Loucy (cell line): ENCODE data around the gene IL20.

ENCODE experiments used
- H2AFZ ChIP-seq: fragments of 200-600 bp; sonication (generic); 2 replicates; pipeline ENCODE4 v1.6.0; 2016; ENCODE audit warnings: antibody characterized with exemption, mild to moderate bottlenecking, low read length, moderate library complexity
- H3F3A ChIP-seq: fragments of 200-600 bp; 2 replicates; pipeline ENCODE4 v1.6.0; 2016; ENCODE audit warnings: antibody characterized with exemption, low read depth, mild to moderate bottlenecking
- H3K27me3 ChIP-seq: fragments of 200-600 bp; sonication (generic); 2 replicates; pipeline ENCODE4 v1.6.1; 2014; ENCODE audit warnings: low read length, mild to moderate bottlenecking; ENCODE audit not compliant: insufficient read depth, poor library complexity, severe bottlenecking
- H3K36me3 ChIP-seq: fragments of 200-600 bp; sonication (generic); 2 replicates; pipeline ENCODE4 v1.6.1; 2016; ENCODE audit warnings: low read length; ENCODE audit not compliant: insufficient read depth
- H3K4me1 ChIP-seq: fragments of 200-600 bp; sonication (generic); 2 replicates; pipeline ENCODE4 v1.5.1; 2014; ENCODE audit warnings: low read length, mild to moderate bottlenecking; ENCODE audit not compliant: insufficient read depth, poor library complexity, severe bottlenecking
- H3K4me2 ChIP-seq: fragments of 200-600 bp; sonication (generic); 2 replicates; pipeline ENCODE4 v1.6.0; 2014; ENCODE audit warnings: antibody characterized with exemption, low read length, low read depth, mild to moderate bottlenecking; ENCODE audit not compliant: poor library complexity, severe bottlenecking
- H3K4me3 ChIP-seq: fragments of 200-600 bp; sonication (generic); 2 replicates; pipeline ENCODE4 v1.5.1; 2014; ENCODE audit warnings: low read length, mild to moderate bottlenecking, mixed read lengths; ENCODE audit not compliant: poor library complexity, severe bottlenecking
- H3K79me2 ChIP-seq: fragments of 200-600 bp; sonication (generic); 2 replicates; pipeline ENCODE4 v1.6.1; 2014; ENCODE audit warnings: low read length; ENCODE audit not compliant: insufficient read depth
- H3K9ac ChIP-seq: fragments of 200-600 bp; sonication (generic); 2 replicates; pipeline ENCODE4 v1.6.0; 2014; ENCODE audit warnings: mild to moderate bottlenecking, low read depth, low read length, moderate library complexity; ENCODE audit not compliant: poor library complexity, severe bottlenecking
- H3K9me2 ChIP-seq: fragments of 200-600 bp; sonication (generic); replicated peaks from 2 replicates; pipeline ENCODE4 v1.6.1; 2016; ENCODE audit warnings: low read depth, low read length, mixed read lengths
- H3K9me3 ChIP-seq: fragments of 200-600 bp; sonication (generic); 2 replicates; pipeline ENCODE4 v1.6.1; 2014; ENCODE audit warnings: mild to moderate bottlenecking, antibody characterized with exemption, low read length, low read depth; ENCODE audit not compliant: insufficient read depth
- H4K20me1 ChIP-seq: fragments of 200-600 bp; sonication (generic); 2 replicates; pipeline ENCODE4 v1.6.0; 2014; ENCODE audit warnings: antibody characterized with exemption, low read length, mild to moderate bottlenecking; ENCODE audit not compliant: insufficient read depth, poor library complexity, severe bottlenecking
- CTCF ChIP-seq: fragments of 200-600 bp; sonication (generic); conservative IDR thresholded peaks from 2 replicates; pipeline ENCODE4 v1.5.1; 2014; ENCODE audit warnings: mild to moderate bottlenecking, antibody characterized with exemption, low read length
- EZH2phosphoT487 ChIP-seq: fragments of 200-600 bp; IDR thresholded peaks from 2 replicates; pipeline ENCODE4 v1.6.1; 2018; ENCODE audit warnings: antibody characterized with exemption, mild to moderate bottlenecking, moderate library complexity, borderline replicate concordance

The IL20 gene

GRCh38 chr1:206866062-206866461 lies 639 bp downstream of the IL20 start:
- no peaks in the 10 kb centered on the region for H3K4me1 ChIP-seq
- H3K4me2 ChIP-seq, result no peak overlapping the region
- no peaks in the 10 kb centered on the region for H4K20me1 ChIP-seq
- no peaks in the 10 kb centered on the region for H3K9me3 ChIP-seq
- H3K36me3 ChIP-seq, result no peaks in the 10 kb centered on the region
- no peak overlapping the region for H3K9ac ChIP-seq
- no peaks in the 10 kb centered on the region for H3K79me2 ChIP-seq
- H3K9me2 ChIP-seq, result no peaks in the 10 kb centered on the region
- H3F3A ChIP-seq, result no peaks in the 10 kb centered on the region
- TF ChIP-seq CTCF (no peak), EZH2phosphoT487 (no peak)
- H3K4me3 ChIP-seq, result no peak overlapping the region
- H2AFZ ChIP-seq, result no peak overlapping the region
- H3K27me3 ChIP-seq, result no peaks in the 10 kb centered on the region

GRCh38 chr1:206867239-206867638 lies 1.8 kb downstream of the IL20 start:
- no peaks in the 10 kb centered on the region for H3K4me1 ChIP-seq
- no peaks in the 10 kb centered on the region for H3K9me3 ChIP-seq
- H3F3A ChIP-seq, result no peaks in the 10 kb centered on the region
- no peaks in the 10 kb centered on the region for H4K20me1 ChIP-seq
- H2AFZ ChIP-seq, result no peak overlapping the region
- H3K9ac ChIP-seq, result no peak overlapping the region
- no peaks in the 10 kb centered on the region for H3K27me3 ChIP-seq
- no peak overlapping the region for H3K4me3 ChIP-seq
- H3K4me2 ChIP-seq, result no peak overlapping the region
- TF ChIP-seq CTCF, result no peak
- no peak for TF ChIP-seq EZH2phosphoT487
- H3K36me3 ChIP-seq, result no peaks in the 10 kb centered on the region
- no peaks in the 10 kb centered on the region for H3K79me2 ChIP-seq
- no peaks in the 10 kb centered on the region for H3K9me2 ChIP-seq

- H3K9me3 ChIP-seq, result no peaks in the 10 kb centered on the region
- TF ChIP-seq EZH2phosphoT487, result no peak
- TF ChIP-seq CTCF, result no peak
Observed at GRCh38 chr1:206867716-206868115, 2.3 kb downstream of the IL20 start.

More at GRCh38 chr1:206867716-206868115, 2.3 kb downstream of the IL20 start:
- Histone ChIP-seq H3K9ac (no peak overlapping the region), H3F3A (no peaks in the 10 kb centered on the region), H3K36me3 (no peaks in the 10 kb centered on the region), H2AFZ (no peak overlapping the region), H3K4me3 (no peak overlapping the region), H4K20me1 (no peaks in the 10 kb centered on the region), H3K9me2 (no peaks in the 10 kb centered on the region), H3K79me2 (no peaks in the 10 kb centered on the region), H3K27me3 (no peaks in the 10 kb centered on the region), H3K4me2 (no peak overlapping the region), H3K4me1 (no peaks in the 10 kb centered on the region)
